Stimulated activated CD4-positive, alpha-beta T cell treated with anti-CD3 and anti-CD28 coated beads, Interleukin-1b, Interleukin-23, amount 100 ng/mL, for 1 hour (primary cell): ENCODE results near the gene AANAT.

Experiments
- DNase-seq, 2 donors: peaks; one replicate each; pipeline ENCODE4 v3.0.0-alpha.2; 2020; ENCODE audit warnings: low read depth in 2 of 2

AANAT gene

DNA sequence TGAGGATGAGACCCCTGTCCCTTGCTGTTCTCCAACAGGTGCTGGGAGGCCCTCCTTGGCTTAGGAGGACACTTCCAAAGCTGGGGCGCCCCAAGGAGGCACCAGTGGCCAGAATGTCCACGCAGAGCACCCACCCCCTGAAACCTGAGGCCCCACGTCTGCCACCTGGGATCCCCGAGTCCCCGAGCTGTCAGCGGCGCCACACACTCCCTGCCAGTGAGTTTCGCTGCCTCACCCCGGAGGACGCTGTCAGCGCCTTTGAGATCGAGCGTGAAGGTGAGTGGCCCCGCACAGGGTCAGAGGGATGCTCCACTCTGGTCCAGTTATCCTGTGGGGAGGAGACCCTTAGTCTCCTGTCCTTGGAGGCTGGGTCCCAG, 1.2 kb downstream of the AANAT start:
- no peak for DNase-seq

DNA sequence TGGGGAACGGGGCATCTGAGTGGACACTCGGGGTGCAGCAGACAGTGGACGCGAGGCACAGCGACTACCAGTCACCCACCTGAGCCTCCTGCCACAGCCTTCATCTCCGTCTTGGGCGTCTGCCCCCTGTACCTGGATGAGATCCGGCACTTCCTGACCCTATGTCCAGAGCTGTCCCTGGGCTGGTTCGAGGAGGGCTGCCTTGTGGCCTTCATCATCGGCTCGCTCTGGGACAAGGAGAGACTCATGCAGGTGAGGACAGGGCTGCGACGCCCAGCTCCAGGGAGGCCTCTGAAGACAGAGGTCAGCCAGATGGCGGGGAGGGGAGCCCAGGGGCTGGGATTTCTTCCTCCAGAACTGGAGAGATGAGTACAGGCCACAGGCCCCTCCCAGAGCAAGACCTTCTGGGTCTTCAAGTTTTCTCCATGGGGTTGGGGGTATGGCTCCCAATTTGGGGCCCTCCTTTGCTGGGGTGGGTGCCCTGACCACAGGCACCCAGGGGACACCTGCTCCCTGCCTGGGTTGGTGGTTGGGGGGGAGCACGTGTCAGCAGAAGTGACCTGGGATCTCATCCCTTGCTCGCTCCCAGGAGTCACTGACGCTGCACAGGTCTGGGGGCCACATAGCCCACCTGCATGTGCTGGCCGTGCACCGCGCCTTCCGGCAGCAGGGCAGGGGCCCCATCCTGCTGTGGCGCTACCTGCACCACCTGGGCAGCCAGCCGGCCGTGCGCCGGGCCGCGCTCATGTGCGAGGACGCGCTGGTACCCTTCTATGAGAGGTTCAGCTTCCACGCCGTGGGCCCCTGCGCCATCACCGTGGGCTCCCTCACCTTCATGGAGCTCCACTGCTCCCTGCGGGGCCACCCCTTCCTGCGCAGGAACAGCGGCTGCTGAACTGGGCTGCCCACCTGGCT, 1.9 kb downstream of the AANAT start:
- DNase-seq: no peak

- no peak for DNase-seq
Measured at GRCh38 chr17:76469991-76470739, 2.8 kb downstream of the AANAT start.

GRCh38 chr17:76471498-76472257, 4.3 kb downstream of the AANAT start:
- DNase-seq: no peak

DNA sequence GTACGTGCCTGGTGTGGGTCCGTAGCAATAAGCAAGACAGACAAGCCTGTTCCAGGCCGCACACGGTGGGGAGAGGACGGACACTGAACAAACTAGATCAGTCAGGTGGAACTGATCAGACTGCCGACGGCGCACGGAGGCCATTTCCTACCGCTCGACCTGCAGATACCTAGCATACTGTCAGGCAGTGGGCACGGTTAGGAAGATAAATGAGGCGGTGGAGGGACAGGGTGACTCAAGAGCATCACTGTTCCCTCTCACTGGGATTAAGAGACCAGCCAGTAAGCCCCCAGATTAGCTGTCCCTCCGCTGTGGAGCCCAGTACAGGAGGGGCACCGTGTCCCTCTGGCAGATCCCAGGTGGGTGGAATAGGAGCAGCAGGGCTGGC, 4.8 kb downstream of the AANAT start:
- DNase-seq: no peak

DNA sequence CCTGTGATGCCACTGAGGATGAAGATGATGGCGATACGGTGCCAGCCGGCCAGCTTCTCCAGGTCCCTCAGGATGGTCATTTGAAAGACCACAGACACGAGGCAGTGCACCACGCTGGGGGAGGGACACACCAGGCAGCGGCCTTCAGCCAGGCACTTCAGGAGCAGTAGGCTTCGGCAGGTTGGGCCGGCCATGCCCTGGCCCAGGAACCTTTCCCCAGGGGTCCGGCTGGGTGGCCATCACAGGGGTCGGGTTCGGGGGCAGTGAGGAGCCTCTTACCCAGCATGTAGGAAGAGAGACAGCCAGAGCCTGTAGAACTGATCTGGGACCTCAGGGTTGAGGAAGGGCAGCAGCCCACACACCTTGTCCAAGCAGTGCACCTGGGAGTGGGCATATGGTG, 5.3 kb downstream of the AANAT start:
- DNase-seq: no peak

DNA sequence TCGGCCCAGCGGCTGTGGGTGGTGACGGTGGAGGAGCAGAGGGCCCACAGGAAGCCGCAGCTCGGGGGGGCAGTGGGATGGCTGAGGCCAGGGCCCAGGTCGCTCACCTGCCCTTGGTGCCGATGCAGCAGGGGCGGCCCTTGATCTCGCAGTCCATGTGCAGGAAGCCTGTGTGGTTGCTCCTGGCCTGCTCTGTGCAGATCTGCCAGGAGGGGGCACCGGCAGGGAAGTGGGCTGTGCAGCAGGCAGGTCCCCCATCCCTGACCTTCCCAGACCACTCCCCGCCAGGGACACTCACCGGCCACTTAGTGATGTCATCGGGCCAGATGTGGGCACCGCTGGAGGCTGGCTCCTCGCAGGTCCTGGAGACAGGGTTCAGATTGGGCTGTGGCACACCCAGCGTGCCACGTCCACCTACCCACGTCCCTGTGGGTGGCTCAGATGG, 6.2 kb downstream of the AANAT start:
- DNase-seq: no peak

DNA sequence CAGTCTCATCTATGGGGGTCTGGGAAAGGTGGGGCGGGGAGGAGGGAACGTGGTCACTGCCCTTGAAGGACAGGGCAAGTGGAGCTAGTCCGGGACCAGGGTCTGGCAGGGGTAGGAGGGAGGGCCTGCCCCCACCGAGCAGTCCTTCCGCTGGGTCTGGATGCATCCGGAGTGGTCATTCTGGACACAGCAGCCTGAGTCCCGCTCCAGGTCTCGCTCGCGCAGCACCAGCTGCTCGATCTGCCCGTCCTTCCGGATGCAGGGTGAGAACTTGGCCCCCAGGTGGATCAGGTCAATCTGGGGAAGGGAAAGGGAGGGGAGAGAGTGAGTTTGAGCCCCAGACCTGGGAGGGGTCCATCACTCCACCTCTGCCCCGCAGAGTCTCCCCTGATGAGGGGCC, 6.8 kb downstream of the AANAT start:
- DNase-seq: no peak

DNA sequence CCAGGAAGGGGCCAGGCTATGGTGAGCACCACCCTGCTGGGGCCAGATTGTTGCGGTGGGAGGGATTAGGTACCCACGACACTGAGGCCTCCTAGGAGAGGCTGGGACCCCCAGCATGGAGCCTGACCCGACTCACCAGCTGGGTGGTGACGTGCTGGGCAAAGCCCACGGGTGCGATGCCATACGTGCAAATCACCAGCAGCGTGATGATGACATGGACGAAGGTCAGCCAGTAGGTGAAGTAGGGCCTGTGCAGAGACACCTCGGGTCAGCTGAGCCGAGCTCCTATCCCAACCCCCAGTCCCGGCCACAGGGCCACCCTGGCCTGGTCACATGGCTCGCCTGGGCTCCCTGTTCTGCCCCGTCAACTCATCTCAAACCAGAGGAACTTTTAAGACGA, 7.5 kb downstream of the AANAT start:
- DNase-seq: no peak

GRCh38 chr17:76475302-76475701, 7.9 kb downstream of the AANAT start:
- DNase-seq: no peak

- no peak for DNase-seq
Measured at GRCh38 chr17:76476736-76477135, 9.3 kb downstream of the AANAT start.

GRCh38 chr17:76477576-76477975, 10.2 kb downstream of the AANAT start:
- DNase-seq: no peak

GRCh38 chr17:76478097-76478496, 10.7 kb downstream of the AANAT start:
- DNase-seq: no peak

DNA sequence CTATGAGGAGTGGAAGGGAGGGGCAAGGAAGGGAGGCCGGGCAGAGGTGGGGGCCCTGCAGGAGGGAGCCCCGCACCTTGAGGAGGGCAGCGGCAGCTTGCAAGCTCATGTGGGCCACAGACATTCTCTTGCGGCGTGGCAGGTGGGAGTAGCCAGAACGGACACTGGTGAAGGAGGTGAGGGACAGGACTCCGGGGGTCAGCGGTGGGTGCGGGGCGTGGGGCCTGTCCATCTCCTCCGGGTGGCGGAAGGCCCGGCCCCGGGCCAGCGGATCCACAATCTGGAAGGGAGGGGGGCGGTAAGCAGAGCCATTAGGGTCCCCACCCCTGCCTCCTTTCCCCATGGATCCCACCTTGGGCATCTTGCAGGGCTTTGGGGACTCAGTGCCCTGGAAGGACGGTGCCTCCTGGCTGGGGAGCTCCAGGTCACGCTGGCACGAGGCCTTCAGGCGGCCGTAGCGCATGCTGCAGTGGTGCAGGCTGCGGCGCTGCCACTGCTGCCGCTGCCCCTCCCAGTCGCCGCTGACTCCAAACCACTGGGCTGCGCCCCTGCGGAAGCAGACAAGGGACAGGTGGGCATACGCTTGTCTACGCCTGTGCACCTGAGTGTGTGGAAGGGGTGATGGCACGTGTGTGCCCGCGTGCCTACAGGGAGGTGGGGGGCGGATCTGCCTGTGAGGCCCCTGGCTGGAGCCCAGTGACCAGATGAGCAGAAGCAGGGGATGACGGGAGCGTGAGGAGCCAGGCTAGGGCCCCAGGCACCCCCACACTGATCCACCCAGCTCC, 11.5 kb downstream of the AANAT start:
- no peak for DNase-seq

DNA sequence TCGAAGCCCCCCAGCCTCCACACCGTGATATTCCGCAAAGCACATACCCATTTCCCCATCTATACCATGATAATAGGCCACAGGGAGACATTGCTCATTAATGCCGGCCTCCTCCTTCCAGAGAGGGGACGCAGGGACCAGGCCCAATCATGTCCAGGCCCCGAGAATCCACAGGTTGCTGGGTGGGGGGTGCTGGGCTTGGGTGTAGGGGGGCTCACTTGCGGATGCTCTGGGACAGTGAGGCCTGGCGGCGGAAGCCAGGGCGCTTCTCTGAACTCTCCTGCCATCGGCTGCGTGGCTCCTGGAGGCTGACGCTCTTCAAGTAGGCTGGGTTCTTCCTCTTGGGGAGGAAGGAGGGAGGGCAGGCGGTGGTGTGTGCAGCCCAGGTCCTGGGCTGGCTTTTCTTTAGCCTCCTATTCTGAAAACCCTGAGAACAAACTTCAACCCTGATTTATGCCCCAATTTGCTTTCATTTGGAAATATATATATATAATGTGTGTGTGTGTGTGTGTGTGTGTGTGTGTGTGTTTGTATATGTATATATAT, 12.2 kb downstream of the AANAT start:
- no peak for DNase-seq

- no peak for DNase-seq
Measured at GRCh38 chr17:76480632-76481031, 13.2 kb downstream of the AANAT start.

DNA sequence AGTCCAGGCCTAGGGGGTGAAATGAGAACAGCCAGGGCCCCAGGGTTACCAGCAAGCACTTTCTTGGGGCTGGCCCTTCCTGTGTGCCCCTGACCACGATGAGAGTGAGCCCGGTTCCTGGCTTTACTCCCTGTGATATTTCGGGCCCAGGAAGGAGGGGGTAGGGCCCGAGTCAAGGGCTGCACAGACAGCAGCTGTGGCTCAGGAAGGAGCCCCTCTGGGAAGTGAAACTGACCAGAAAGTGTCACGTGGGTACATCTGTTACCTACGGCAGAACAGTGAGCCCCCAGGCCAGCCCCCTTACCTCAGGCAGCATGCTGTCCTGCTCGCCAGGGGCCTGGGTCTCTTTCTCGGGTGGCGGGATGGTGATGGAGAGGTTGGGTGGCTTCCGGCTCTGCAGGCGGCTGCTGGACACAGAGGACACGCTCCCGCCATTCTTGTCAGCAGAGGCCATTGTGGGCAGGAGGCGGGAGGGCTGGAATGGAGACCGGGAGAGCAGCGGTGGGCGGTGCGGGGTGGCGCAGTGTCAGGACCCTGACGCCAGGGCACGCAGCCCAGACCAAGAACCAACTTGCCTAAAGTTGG, 13.8 kb downstream of the AANAT start:
- no peak for DNase-seq

DNA sequence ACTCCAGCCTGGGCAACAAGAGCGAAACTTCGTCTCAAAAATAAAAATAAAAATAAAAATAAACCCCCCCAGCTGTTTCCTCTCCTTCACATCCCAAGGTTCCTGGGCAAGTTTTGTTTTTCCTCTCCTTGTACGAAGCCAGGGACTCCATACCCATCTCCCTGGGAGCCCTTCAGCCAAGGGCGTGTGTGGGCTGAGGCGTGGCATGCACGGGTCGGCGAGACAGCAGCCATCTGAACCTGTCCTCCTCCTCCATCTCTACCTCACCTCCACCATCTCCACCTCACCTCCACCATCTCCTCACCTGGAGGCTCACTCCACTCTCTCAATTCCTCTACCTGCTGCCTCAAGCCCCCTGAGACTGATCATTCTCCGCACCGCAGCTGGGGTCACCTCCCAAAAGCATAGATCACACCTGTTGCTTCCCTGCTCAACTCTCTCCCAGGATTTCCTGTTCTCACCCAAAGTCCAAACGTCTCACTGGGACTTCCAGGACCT, 16.9 kb downstream of the AANAT start:
- DNase-seq: no peak

GRCh38 chr17:76485569-76485968, 18.2 kb downstream of the AANAT start:
- DNase-seq: no peak

DNA sequence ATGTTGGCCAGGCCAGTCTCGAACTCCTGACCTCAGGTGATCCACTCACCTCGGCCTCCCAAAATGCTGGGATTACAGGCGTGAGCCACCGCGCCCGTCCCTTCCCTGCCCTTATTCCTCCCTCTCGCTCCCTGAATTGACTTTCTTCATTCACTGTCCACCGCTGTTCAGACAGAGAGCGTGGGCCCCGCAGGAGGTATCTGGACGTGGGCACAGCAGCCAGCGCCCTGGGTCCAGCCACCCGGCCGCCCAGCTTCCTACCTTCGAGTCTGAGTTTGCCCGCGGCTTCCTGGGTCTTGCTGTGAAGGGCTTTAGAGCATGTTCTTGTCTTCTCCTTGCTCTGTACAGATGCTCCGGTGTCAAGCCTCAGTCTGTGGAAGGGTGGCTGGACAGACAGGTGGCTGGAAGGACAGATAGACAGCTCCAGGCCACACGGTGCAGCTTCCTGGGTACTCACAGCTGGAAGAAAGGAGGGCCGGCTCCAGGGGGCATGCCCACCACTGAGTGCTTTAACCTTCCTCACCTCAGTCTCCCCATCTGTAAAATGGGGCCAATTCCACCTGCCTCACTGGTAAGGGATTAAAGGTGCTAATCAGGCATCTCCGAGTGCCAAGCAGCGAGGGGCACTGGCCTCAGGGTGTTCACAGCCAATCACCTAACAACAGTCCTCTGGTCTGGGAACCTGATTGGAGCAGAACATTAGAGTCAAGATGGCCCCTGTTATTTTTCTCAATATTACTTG, 20.2 kb downstream of the AANAT start:
- no peak for DNase-seq
